Tibial artery (tissue), 4 donors: ENCODE data around the gene OGFOD3.
"Not testable (repeated sequence)": the region's sequence is repeated elsewhere in the genome, so short reads cannot be mapped to it uniquely, and the experiment has no call there.

Experiments
- DNase-seq, 2 donors: peaks; one replicate each; pipeline ENCODE4 v3.0.0-alpha.2; 2019
- H3K27ac ChIP-seq, 2 donors: fragments of 200-600 bp; sonication (generic) in 1 of 2; 1 replicate in 1 of 2; 2 replicates in 1 of 2; pipeline ENCODE4 v1.5.1; 2018 to 2019; ENCODE audit warnings: mild to moderate bottlenecking in 1 of 2
- H3K27me3 ChIP-seq, 2 donors: fragments of 200-600 bp; sonication (generic) in 1 of 2; one replicate each; pipeline versions ENCODE4 v1.5.1 to v1.6.0; 2016 to 2019
- H3K36me3 ChIP-seq, 3 donors: fragments of 200-600 bp; sonication (generic) in 2 of 3; one replicate each; pipeline ENCODE4 v1.5.1; 2016 to 2019; ENCODE audit warnings: mild to moderate bottlenecking in 2 of 3
- H3K4me1 ChIP-seq, 4 donors: fragments of 200-600 bp; sonication (generic) in 2 of 4; 1 replicate in 3 of 4; 2 replicates in 1 of 4; pipeline ENCODE4 v1.5.1; 2016 to 2019
- H3K4me3 ChIP-seq, 2 donors: fragments of 200-600 bp; sonication (generic) in 1 of 2; 1 replicate in 1 of 2; 2 replicates in 1 of 2; pipeline ENCODE4 v1.5.1; 2018 to 2019; ENCODE audit warnings: mild to moderate bottlenecking in 2 of 2
- H3K9me3 ChIP-seq, 3 donors: fragments of 200-600 bp; sonication (generic) in 1 of 3; one replicate each; pipeline ENCODE4 v1.5.1; 2016 to 2019
- CTCF ChIP-seq, 2 experiments: fragments of 200-600 bp in 1 of 2; fragments of 450-650 bp in 1 of 2; IDR thresholded peaks; one replicate each; pipeline ENCODE4 v1.5.1; 2017 to 2019; ENCODE audit warnings: antibody characterized with exemption in 2 of 2, mild to moderate bottlenecking in 1 of 2, moderate library complexity in 1 of 2
- intact Hi-C: fragments of 100-400 bp; cut with DNase I; formaldehyde crosslinking; loops from one replicate; pipeline ENCODE4 v1.15.0; 2023; ENCODE audit warnings: low total_unique reads

The OGFOD3 gene

GRCh38 chr17:82384051-82384729 lies 34.2 kb downstream of the OGFOD3 start:
- Histone ChIP-seq H3K4me3 (no peak overlapping the region), H3K36me3 (no peaks in the 10 kb centered on the region), H3K4me1 (peaks cover 0 to 40% (median 30%) of the 10 kb centered on the region in 4 donors), H3K27ac (no peak overlapping the region), H3K9me3 (no peaks in the 10 kb centered on the region), H3K27me3 (peaks cover 0 to 37% of the 10 kb centered on the region in 2 donors)
- TF ChIP-seq CTCF (IDR thresholded peaks at IDR 0.05), result no peak
- DNase-seq, result no peak
- intact Hi-C loops, result no loop called here

- peak in 1 of 2 donors; percentile 1 for DNase-seq
- Histone ChIP-seq H3K27me3 (peaks cover 0 to 43% of the 10 kb centered on the region in 2 donors), H3K9me3 (no peaks in the 10 kb centered on the region), H3K27ac (no peak overlapping the region), H3K4me3 (no peak overlapping the region), H3K4me1 (peaks cover 0 to 40% (median 30%) of the 10 kb centered on the region in 4 donors), H3K36me3 (no peaks in the 10 kb centered on the region)
- no peak for TF ChIP-seq CTCF (IDR thresholded peaks at IDR 0.05)
- intact Hi-C loops, result no loop called here
These were observed 35.0 kb downstream of the OGFOD3 start for GRCh38 chr17:82383411-82383810.

- Histone ChIP-seq H3K27ac (no peak overlapping the region), H3K27me3 (peaks cover 0 to 48% of the 10 kb centered on the region in 2 donors)
- intact Hi-C loops, result no loop called here
These were observed 35.5 kb downstream of the OGFOD3 start for GRCh38 chr17:82382933-82383255.

GRCh38 chr17:82382220-82382932 lies 36.0 kb downstream of the OGFOD3 start:
- H3K36me3 ChIP-seq, H3K4me3 ChIP-seq, intact Hi-C loops, H3K9me3 ChIP-seq, H3K27ac ChIP-seq, DNase-seq: not testable (repeated sequence)
- Histone ChIP-seq H3K4me1 (peaks cover 0 to 39% (median 30%) of the 10 kb centered on the region in 4 donors), H3K27me3 (peaks cover 0 to 49% of the 10 kb centered on the region in 2 donors)

More at GRCh38 chr17:82382933-82383255, 35.5 kb downstream of the OGFOD3 start:
- Histone ChIP-seq H3K4me3 (no peak overlapping the region), H3K36me3 (no peaks in the 10 kb centered on the region), H3K4me1 (peaks cover 0 to 40% (median 30%) of the 10 kb centered on the region in 4 donors), H3K9me3 (no peaks in the 10 kb centered on the region)
- TF ChIP-seq CTCF (IDR thresholded peaks at IDR 0.05), result no peak
- DNase-seq, result no peak

- peaks cover 0 to 33% (median 27%) of the 10 kb centered on the region in 4 donors for H3K4me1 ChIP-seq
- DNase-seq, H3K4me3 ChIP-seq, H3K9me3 ChIP-seq, H3K27ac ChIP-seq, intact Hi-C loops, H3K36me3 ChIP-seq: not testable (repeated sequence)
- H3K27me3 ChIP-seq, result peaks cover 0 to 42% of the 10 kb centered on the region in 2 donors
These were observed 36.7 kb downstream of the OGFOD3 start for GRCh38 chr17:82381703-82382009.

- intact Hi-C loops, result no loop called here
- Histone ChIP-seq H3K27me3 (peaks cover 0 to 43% of the 10 kb centered on the region in 2 donors), H3K27ac (no peak overlapping the region), H3K36me3 (no peaks in the 10 kb centered on the region), H3K9me3 (no peaks in the 10 kb centered on the region), H3K4me1 (peaks cover 0 to 27% (median 22%) of the 10 kb centered on the region in 4 donors), H3K4me3 (no peak overlapping the region)
- no peak for DNase-seq
- no peak for TF ChIP-seq CTCF (IDR thresholded peaks at IDR 0.05)
These were observed 37.3 kb downstream of the OGFOD3 start for GRCh38 chr17:82380860-82381702.
